ENCODE data around the gene C1orf146. TPM values are rescaled to one million over a fixed set of nuclear protein-coding genes. Genes with fewer than 3 reads are reported as not detected.

C1orf146 gene
- total and polyA plus RNA-seq, 2 of the 4 experiments (the other 2 are of a cell fraction): not detected

DNA sequence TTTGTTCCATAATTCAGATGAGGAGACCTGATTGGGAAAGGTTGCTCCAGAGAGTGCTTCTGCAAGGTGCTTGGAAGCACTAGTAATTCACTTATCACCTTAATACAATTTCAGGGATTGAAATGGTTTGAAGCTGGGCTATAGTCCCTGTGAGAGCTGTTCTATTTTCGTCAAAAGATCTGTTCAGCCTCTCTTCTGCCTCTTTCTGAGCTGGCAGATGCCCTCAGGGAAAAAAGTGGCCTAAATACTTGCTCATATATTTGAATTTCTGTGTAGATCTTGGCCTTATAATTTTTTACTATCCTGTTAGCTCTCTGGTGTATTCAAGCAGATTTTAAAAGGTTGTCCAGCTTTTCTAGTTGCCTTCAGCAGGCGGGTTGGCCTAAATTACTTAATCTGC is 22.3 kb downstream of the C1orf146 start:
- Histone ChIP-seq H4K91ac (ENCODE audit: insufficient read depth, low read depth, low read length) (no peak overlapping the region), H2AK9ac (replicated peaks; ENCODE audit: low read depth, low read length, poor library complexity) (no peak overlapping the region), H2BK20ac (ENCODE audit: low read depth, low read length) (no peak overlapping the region), H4K5ac (ENCODE audit: low read depth, low read length) (no peak overlapping the region), H4K20me1 (ENCODE audit: insufficient read depth, low read length) (no peaks in the 10 kb centered on the region), H3K14ac (replicated peaks; ENCODE audit: low read depth, low read length) (no peak overlapping the region), H2AFZ (replicated peaks; ENCODE audit: low read length, poor library complexity) (no peak overlapping the region), H2AK5ac (ENCODE audit: low read depth, low read length) (no peak overlapping the region), H3K23ac (ENCODE audit: low read depth, low read length) (no peak overlapping the region), H3K9me1 (ENCODE audit: insufficient read depth, low read length) (no peaks in the 10 kb centered on the region), H3K4me1 (ENCODE audit: control insufficient read depth, insufficient read depth, low read length) (no peaks in the 10 kb centered on the region), H3K9ac (ENCODE audit: low read depth, low read length) (no peak overlapping the region), H3K27me3 (ENCODE audit: control insufficient read depth, insufficient read depth, low read length) (no peaks in the 10 kb centered on the region), H3K36me3 (ENCODE audit: control insufficient read depth, insufficient read depth, low read length) (no peaks in the 10 kb centered on the region), H3K4me2 (ENCODE audit: low read depth, low read length) (no peak overlapping the region), H3K27ac (ENCODE audit: insufficient read depth, low read length) (no peak overlapping the region), H2BK5ac (ENCODE audit: low read depth, low read length, poor library complexity, severe bottlenecking) (no peak overlapping the region), H4K8ac (ENCODE audit: low read depth in 2 of 2, low read length in 2 of 2) (no peak overlapping the region), H3K79me1 (ENCODE audit: low read depth in 1 of 2, low read length in 2 of 2) (no peaks in the 10 kb centered on the region), H3K4ac (ENCODE audit: low read depth, low read length) (no peak overlapping the region), H3K18ac (ENCODE audit: low read depth, low read length) (no peak overlapping the region), H3K56ac (ENCODE audit: extremely low read depth, insufficient read depth, low read length) (no peak overlapping the region), H2BK15ac (ENCODE audit: low read depth, low read length) (no peak overlapping the region), H3K9me3 (ENCODE audit: control insufficient read depth, insufficient read depth, low read length) (no peaks in the 10 kb centered on the region), H2BK120ac (ENCODE audit: low read depth, low read length) (no peak overlapping the region), H3K4me3 (ENCODE audit: insufficient read depth, low read depth, low read length) (no peak overlapping the region)
- POLR2A ChIA-PET (ENCODE audit: unreplicated experiment): no interaction called here
- intact Hi-C loops (cut with micrococcal nuclease) (no loop called here), dilution Hi-C loops (cut with HindIII; ENCODE audit: low sequenced_read_pairs, unreplicated experiment) (no loop called here), in situ Hi-C loops (cut with MboI; ENCODE audit: low sequenced_read_pairs) (no loop called here)
- TF ChIP-seq MAZ (IDR thresholded peaks at IDR 0.05; ENCODE audit: borderline replicate concordance, low read depth, low read length): no peak
- no peak for TF ChIP-seq CEBPB (IDR thresholded peaks at IDR 0.05; ENCODE audit: low read depth, low read length)
- TF ChIP-seq, protein P1, sequence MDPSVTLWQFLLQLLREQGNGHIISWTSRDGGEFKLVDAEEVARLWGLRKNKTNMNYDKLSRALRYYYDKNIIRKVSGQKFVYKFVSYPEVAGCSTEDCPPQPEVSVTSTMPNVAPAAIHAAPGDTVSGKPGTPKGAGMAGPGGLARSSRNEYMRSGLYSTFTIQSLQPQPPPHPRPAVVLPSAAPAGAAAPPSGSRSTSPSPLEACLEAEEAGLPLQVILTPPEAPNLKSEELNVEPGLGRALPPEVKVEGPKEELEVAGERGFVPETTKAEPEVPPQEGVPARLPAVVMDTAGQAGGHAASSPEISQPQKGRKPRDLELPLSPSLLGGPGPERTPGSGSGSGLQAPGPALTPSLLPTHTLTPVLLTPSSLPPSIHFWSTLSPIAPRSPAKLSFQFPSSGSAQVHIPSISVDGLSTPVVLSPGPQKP (IDR thresholded peaks at IDR 0.05; ENCODE audit: borderline replicate concordance, low read depth, low read length): no peak
- no peak for TF ChIP-seq RCOR1 (IDR thresholded peaks at IDR 0.05; ENCODE audit: insufficient replicate concordance, low read length)
- TF ChIP-seq, protein P2, sequence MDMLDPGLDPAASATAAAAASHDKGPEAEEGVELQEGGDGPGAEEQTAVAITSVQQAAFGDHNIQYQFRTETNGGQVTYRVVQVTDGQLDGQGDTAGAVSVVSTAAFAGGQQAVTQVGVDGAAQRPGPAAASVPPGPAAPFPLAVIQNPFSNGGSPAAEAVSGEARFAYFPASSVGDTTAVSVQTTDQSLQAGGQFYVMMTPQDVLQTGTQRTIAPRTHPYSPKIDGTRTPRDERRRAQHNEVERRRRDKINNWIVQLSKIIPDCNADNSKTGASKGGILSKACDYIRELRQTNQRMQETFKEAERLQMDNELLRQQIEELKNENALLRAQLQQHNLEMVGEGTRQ (IDR thresholded peaks at IDR 0.05; ENCODE audit: low read depth, low read length): no peak
- no peak for TF ChIP-seq NFE2L2 (IDR thresholded peaks at IDR 0.05; ENCODE audit: low read depth, low read length)
- no peak for TF ChIP-seq MXI1 (IDR thresholded peaks at IDR 0.05; ENCODE audit: borderline replicate concordance, low read depth, low read length)
- no peak for TF ChIP-seq BHLHE40 (IDR thresholded peaks at IDR 0.05; ENCODE audit: low read depth, low read length)
- TF ChIP-seq MAFK (IDR thresholded peaks at IDR 0.05; ENCODE audit: low read depth, low read length): no peak
- no peak for TF ChIP-seq RFX5 (IDR thresholded peaks at IDR 0.05; ENCODE audit: low read depth, low read length)
- ATAC-seq (ENCODE audit: low read depth) (no peak), DNase-seq (no peak)
- CTCF ChIA-PET: interaction anchor here (0.6 kb wide), 1 partner anchor 13 kb away, joined by 3 read pairs; no protein-coding TSS in a partner anchor
- BruUV-seq (replicated peaks): no TSS peak
- no CpG with 5 or more reads among the region's 2 CpGs for WGBS, 2 experiments (ENCODE audit: extremely low coverage in 2 of 2, insufficient read length in 1 of 2)
